Measurements from ENCODE around the gene SBF2.

- TF ChIP-seq CTCF (IDR thresholded peaks at IDR 0.05; ENCODE audit: low read depth, low read length, poor library complexity, severe bottlenecking) (no peak), EZH2phosphoT487 (IDR thresholded peaks at IDR 0.05; ENCODE audit: borderline replicate concordance, low read length) (no peak)
Measured at GRCh38 chr11:9838229-9838628, 455.8 kb downstream of the SBF2 start.
